ENCODE measurements around the gene L3MBTL4.
"Not testable (repeated sequence)": the region's sequence is repeated elsewhere in the genome, so short reads cannot be mapped to it uniquely, and the experiment has no call there.

The L3MBTL4 gene

GRCh38 chr18:6088432-6088831 is 326.3 kb downstream of the L3MBTL4 start:
- DNase-seq, result no peak

- no peak for DNase-seq
Measured at GRCh38 chr18:6086731-6087130, 328.0 kb downstream of the L3MBTL4 start.

- no peak for DNase-seq
Measured at GRCh38 chr18:6079406-6079805, 335.3 kb downstream of the L3MBTL4 start.

GRCh38 chr18:6078877-6079276 is 335.8 kb downstream of the L3MBTL4 start:
- DNase-seq, result no peak

- DNase-seq, result not testable (repeated sequence)
Measured at GRCh38 chr18:6072423-6072822, 342.3 kb downstream of the L3MBTL4 start.

GRCh38 chr18:6069539-6069938 is 345.2 kb downstream of the L3MBTL4 start:
- DNase-seq, result no peak

GRCh38 chr18:6069103-6069502 is 345.6 kb downstream of the L3MBTL4 start:
- no peak for DNase-seq

GRCh38 chr18:6060149-6060548 is 354.6 kb downstream of the L3MBTL4 start:
- no peak for DNase-seq

- DNase-seq, result no peak
Measured at GRCh38 chr18:6059551-6059950, 355.2 kb downstream of the L3MBTL4 start.

GRCh38 chr18:6058941-6059340 is 355.8 kb downstream of the L3MBTL4 start:
- no peak for DNase-seq

GRCh38 chr18:6057604-6058003 is 357.1 kb downstream of the L3MBTL4 start:
- no peak for DNase-seq

GRCh38 chr18:6056171-6056910 is 358.4 kb downstream of the L3MBTL4 start:
- peak; percentile 7 for DNase-seq

- DNase-seq, result peak; percentile 12
Measured at GRCh38 chr18:6055711-6056110, 359.0 kb downstream of the L3MBTL4 start.

- no peak for DNase-seq
Measured at GRCh38 chr18:6054256-6054842, 360.4 kb downstream of the L3MBTL4 start.

GRCh38 chr18:6052449-6052913 is 362.2 kb downstream of the L3MBTL4 start:
- no peak for DNase-seq

- DNase-seq, result not testable (repeated sequence)
Measured at GRCh38 chr18:6047596-6047995, 367.1 kb downstream of the L3MBTL4 start.

GRCh38 chr18:6044773-6045172 is 369.9 kb downstream of the L3MBTL4 start:
- no peak for DNase-seq

GRCh38 chr18:6044319-6044718 is 370.4 kb downstream of the L3MBTL4 start:
- DNase-seq, result no peak

GRCh38 chr18:6039055-6039454 is 375.7 kb downstream of the L3MBTL4 start:
- DNase-seq, result no peak

GRCh38 chr18:6031442-6031841 is 383.3 kb downstream of the L3MBTL4 start:
- no peak for DNase-seq

- no peak for DNase-seq
Measured at GRCh38 chr18:6031002-6031401, 383.7 kb downstream of the L3MBTL4 start.

GRCh38 chr18:6024745-6025248 is 389.9 kb downstream of the L3MBTL4 start:
- DNase-seq, result no peak

- DNase-seq, result no peak
Measured at GRCh38 chr18:6023551-6023950, 391.2 kb downstream of the L3MBTL4 start.

- no peak for DNase-seq
Measured at GRCh38 chr18:6022845-6023244, 391.9 kb downstream of the L3MBTL4 start.

Data from suppressor macrophage treated with lipopolysaccharide for 4 hours (primary cell).